ENCODE results near the gene SRRM5.

- TF ChIP-seq CTCF (IDR thresholded peaks at IDR 0.05) (peak; percentile 80), ZFX (IDR thresholded peaks at IDR 0.05; ENCODE audit: borderline replicate concordance) (no peak)
Measured at GRCh38 chr19:43624933-43625332, 13.0 kb downstream of the SRRM5 start.

All from 22Rv1 (cell line).